Stimulated activated CD4-positive, alpha-beta T cell treated with anti-CD3 and anti-CD28 coated beads, Interleukin-1b, Interleukin-23, amount 100 ng/mL, for 48 hours (primary cell): Measurements from ENCODE around the gene IRX2.

Source experiments
- DNase-seq: peaks from one replicate; pipeline ENCODE4 v3.0.0-alpha.2; 2020

IRX2 gene

DNA sequence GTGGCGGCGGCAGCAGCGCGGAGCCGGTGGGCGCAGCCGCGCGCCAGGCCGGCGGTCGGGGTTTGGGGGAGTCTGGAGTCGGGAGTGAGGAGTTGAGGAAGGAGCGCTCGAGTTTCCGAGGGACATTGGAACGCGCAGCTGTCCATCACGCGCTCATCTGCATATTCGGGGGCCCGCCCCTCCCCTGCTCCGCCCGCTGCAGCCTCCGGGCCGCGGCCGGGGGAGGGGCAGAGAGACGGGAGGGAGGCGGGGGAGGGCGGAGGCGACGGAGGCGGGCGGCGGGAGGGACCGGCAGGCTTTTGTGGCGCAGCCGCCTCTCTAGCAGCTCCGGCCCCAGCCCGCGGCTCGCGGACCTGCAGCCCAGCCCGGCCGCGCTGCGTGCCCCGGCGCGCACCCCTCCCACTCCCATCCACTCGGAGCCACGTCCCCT, at the start of gene IRX2:
Gene IRX2, minus strand, starts transcription at position 86 of the 430 bp plus-strand sequence. CDS start 264 bp downstream, outside the sequence.
- no peak for DNase-seq

DNA sequence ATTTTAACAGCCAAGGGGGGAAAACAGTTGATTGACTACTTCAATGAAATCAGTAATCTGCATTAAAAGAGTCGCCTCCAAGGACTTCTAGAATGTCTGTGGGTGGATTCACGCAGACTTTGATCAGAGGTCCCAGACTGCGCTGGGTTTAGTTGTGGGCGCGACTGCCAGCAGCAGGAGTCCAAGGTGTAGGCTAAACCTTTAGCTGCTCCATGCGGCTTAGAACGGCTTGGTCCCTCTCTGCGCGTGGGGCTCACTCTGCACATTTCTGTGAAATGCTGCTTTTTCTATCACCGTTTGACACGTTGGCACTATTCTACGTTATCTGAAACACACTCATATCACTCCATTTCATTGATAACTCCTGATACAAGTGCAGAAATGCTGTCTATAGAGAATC, 48.6 kb upstream of the IRX2 start:
- DNase-seq, result no peak

DNA sequence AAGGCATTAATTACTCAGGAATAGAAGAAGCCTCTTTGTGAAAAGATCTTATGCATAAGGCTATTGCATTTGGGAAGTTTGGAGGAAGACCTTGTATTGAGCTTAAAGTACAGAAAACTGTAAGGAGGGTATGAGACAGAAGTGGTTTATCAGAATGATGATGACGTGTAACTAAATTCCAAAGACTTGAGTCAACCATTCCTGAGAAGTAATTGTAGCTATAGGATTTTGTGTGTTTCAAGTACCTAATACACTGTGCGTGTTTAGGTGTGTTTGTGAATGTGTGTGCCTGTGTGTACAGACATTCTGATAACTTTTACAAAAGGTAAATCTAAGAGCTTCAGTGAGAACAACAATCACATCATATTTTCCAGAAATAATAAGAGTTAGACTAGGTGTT, 46.5 kb upstream of the IRX2 start:
- DNase-seq, result no peak

DNA sequence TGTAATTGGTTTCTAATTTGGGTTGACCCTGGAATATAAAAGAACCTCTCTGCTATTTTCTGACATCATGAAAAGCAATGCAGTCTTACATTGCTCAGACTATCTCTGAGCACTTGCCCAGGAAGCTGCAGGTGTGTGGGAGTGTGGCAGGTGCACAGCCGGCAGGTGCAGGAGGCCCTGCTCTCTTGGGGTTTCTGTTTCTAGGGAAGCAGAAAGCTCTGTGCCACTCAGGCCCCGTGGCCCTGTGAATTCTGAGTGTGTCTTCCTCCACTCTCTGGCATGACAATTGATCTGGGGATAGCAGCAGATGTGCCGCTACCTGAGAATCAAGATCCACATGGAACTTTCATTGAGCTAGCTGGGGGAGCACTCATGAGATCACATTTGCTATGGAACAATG, 45.7 kb upstream of the IRX2 start:
- DNase-seq, result no peak

DNA sequence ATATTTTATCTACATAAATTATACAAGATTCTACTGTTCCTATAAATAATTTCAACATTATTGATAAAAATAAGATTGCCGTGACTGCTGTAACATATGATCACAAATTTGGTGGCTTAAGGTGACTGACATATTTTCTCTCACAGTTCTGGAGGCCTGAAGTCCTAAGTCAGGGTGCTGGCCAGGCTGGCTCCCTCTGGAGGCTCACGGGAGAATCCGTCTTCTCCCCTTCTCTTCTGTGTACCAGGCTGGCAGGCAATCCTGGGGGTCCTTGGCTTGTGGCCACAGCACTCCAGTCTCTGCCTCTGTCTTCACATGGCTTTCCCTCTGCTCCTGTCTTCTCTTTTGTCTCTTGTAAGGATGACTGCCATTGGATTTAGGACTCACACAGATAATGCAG, 31.7 kb upstream of the IRX2 start:
- DNase-seq, result no peak

DNA sequence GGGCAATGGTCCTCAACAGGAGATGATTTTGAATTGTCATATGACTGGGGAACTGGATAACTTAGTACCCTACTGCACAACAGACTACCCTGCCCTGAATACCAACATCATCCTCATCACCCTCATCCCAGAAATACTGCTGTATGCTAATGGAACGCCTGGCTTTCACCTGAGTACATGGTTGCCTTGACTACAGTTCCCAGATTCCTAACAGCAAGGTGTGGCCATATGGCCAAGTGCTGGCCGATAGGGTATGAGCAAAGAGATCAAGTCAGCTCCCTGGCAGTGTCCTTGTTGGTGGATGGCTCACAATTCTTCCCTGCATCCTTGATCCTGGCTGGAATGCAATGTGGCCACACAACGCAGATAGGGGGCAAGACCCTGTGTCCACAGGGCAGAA, 31.2 kb upstream of the IRX2 start:
- no peak for DNase-seq

DNA sequence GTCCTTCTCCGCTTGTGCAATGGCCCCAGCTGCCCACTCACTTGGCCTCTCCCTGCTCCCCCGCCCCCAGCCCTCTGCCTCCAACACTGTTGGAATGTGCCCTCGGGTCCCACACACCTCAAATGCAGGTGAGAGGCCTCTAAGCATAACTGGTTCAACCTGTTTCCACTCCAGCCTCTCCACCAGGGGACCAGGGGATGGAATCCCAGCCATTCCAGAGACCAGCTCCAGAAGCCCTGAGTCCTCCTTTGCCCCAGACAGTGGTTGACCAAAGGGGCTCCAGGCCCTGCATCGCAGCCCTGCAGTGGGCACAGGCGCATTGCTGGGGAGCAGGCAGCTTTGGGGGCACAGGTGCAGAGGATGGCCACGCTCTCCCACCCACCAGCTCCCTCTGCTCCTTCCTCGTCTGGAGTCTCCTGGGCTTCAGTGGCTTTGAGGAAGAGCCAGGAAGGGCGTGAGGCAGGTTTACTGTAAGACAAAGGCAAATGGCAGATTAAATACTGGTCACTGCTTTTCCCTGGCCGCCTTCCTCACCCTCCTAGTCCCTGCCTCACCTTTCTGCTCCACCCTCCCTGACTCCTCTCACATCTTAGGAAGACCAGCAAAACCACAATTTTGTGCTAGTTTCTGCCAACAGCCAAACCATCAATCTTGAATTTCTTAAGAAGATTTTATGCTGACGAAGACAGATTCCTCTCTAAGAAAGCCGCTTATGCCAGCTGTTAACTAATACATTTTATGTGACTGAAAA, 29.1 kb upstream of the IRX2 start:
- no peak for DNase-seq

DNA sequence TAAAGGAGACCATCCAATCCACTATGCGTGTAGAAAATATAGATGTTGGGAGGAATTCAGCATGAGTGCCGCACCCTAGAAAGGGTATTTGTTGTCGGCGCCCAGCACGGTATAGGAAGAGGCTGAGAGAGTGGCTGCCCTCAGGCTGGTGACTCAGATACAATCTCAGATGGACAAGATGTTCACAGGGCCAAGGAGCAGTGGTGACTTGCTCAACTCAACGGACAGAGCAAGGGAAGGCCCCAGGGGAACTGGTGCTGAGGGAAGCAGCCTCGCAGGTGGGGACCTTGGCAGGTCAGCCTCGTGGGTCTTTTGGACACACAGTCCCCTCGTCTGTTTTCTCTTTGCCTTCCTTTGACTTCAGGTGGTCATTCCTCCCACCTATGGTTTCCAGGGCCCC, 28.0 kb upstream of the IRX2 start:
- DNase-seq, result no peak

DNA sequence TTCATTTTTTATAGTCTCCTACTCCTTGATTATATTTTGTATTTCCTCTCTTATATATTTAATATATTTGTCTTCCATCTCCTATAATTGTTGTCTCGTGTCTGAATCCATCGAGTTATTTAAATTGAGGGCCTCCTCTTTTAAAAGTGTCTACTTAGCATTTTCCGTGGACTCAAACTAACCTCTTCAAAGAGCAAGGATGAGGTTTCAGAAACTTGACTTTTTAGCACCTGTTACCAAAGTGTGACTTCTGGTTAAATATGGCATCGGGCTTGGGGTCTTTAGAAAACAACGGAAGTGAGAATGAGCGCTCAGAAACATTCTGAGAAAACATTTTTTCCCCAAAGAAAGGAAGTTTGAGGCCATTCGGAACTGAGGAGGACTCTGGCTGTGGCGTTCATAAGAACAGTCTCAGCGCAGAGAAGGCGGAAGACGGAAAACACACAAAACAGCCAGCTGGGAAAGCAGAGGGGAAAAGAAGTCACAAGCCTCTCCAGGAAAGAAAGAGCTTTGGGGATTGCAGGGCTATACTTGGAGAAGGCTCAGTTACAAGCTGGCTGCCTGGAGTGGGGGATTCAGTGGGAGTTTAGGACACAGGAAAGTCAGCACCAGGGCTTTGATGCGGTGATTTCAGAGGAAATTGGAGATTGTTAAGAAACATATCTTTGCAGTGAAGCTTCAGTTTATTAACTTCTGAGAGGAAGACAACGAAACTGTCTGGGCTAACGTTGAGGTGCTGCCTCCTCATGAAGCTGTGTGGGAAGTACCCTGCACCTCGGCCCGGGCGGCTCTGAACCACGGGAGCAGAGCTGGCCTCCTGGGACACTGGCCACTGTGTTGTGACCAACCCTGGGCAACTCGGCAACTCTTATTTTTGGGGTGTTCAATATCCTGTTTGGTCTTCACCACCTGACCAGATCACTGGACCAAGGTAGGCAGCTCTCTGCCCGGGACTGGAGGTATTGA, 25.1 kb upstream of the IRX2 start:
- no peak for DNase-seq

DNA sequence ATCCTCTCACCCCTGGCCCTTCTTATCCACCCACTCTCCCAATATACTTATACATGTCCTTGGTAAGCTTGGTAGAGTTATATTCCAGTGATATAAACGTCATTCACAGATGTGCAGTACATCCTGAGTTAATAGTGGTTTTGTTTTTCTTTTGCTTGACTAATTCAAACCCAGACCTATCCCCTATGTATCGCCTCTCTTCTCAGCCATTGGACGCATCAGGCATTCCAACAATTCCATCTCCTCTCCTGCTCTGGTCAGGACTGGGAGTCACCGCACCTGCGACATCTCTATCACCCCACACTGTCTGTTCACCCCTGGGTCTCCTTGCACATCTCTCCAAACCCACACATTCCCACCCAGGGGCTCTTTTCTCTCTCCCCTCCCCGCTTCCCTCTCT, 21.9 kb upstream of the IRX2 start:
- no peak for DNase-seq

DNA sequence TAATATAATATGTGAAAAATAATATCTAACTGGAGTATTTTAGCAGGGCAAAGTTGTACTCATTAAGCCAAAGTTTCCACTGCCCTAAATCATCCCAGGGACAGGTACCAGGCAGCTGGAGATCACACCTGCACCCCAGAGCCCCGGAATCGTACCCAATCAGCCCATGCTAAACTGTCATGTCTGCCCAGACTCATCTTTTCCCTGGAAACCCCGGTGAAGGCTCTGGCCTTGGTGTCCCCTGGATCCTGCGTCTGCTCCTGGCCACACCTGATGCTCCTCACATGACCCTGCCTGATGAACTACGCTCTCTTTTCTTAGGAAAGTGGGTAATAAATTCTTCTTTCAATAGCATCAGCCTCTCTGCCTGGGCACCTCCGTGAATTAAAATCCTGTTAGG, 15.6 kb upstream of the IRX2 start:
- DNase-seq, result no peak

DNA sequence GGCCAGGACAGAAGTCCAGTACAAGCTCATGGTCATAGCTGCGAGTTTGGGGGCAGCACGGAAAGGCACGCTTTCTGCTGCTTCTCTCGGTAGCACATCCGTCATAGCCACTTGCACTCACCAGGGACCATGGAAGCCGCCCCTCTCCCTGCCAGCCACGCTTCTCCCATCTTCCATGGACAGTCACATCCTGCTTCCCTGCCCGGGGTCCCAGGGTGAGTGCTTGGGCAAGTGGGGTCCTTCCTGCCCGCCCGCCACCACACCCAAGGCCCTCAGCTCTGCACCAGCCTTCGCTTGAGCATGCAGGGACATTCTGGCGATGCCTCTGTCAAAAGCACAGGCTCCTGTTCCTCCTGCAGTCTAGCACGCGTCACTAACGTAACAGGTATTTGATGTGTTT, 13.1 kb upstream of the IRX2 start:
- no peak for DNase-seq

DNA sequence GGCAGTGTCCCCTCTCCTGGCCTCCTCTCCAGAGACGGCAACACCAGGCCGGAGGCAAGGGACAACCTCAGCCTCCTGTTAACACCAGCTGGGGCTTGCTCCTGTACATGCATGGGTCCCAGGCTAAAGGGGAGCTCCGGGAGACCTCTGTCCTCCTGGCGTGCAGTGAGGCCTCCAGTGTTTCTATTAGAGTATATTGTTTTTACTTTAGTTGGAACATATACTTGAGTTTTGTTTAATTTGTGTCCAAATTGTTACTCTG, 12.0 kb upstream of the IRX2 start:
- DNase-seq, result no peak

DNA sequence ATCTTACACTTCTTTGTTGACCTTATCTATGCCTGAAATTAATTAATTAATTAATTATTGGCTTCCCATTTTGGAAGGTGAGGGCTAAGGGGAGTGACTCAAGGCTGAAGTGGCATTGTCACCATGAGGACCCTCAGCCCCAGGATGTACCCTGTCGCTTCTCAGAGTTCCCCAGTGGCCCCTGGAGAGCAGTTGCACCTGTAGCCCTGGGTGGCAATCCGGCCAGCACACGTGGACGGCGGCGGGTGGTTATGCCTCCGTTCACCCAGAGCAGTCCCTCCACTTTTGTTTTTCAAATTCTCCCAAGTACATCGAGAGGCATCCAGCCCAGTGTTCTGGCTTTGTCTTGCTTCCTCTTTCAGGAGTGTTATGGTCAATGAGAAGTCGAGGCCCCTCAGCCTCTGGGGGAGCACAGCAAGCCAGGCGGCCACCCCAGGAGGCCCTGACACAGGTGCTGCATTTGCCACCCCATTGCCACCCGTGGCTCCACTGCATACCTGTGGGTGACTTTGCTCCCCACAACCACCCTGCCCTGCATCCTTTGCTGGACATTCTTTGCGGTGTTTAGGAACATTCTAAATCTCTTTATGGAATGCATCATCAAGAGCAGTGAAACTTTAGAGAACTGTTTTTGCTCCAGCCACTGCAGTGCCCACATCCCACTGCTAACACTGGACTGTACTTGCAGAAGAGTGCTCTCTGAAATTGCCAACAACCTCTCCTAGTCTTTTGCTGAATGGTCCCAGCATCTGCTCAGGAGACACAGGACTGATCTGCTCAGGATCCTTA, 11.5 kb upstream of the IRX2 start:
- DNase-seq, result no peak

DNA sequence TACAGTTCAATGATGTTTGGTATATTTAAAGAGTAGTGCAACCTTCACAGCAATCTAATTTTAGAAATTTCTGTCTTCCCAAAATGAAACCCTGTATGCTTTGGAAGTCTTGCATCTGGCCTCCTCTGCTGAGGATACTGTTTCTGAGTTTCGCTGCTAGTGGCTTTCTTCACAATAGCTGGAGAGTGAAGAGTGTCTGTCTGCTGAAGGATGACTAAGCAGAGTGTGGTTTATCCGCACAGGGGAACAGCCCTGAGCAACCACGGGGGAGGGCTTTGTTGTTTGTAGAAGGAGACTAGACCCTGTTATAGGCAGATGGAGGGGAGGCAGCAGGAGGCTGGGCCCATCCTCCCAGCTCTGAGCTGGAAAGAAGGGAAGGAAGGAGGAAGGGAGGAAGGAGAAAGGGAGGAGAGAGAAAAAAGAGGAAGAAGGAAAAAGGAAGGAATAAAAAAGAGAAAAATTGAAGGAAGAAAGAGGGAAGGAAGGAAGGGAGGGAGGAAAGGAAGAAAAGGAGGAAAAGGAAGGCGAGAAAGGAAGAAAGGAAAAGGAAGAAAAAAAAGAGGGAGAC, 10.5 kb upstream of the IRX2 start:
- no peak for DNase-seq

DNA sequence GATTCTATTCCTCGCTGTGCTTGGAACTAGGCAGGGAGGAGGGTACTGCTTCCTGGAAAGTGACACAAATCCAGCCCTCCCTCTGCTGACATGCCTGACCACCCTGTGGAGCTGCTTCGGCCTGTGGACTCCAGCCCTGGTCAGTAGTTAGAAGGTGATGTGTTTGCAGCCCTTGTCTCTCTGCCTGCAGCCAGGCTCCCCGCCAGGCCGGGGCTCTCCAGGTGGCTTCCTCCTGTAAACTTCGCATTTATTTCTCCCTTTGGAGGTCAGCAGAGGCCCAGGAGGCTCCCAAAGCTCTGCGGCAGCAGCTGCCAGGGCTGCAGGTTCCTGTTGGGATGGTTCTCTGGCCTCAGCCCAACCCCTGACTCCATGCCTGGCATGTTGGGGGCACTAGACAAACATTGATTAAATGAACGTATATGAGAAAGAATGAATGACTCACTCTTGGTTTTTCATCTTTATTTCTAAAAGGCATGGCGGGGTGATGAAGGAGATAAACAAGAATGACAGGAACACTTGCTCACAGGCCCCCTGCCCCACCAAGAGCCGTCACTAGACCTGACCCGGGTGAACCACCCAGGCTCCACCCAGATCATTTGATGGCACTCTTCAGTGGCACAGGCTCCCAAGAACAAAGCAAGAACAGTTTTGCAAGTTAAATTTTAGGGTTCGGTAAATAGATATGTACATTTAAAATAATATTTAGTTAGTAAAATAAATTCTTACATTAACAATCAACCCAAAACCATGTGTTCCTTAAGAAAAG, 8.4 kb upstream of the IRX2 start:
- no peak for DNase-seq

DNA sequence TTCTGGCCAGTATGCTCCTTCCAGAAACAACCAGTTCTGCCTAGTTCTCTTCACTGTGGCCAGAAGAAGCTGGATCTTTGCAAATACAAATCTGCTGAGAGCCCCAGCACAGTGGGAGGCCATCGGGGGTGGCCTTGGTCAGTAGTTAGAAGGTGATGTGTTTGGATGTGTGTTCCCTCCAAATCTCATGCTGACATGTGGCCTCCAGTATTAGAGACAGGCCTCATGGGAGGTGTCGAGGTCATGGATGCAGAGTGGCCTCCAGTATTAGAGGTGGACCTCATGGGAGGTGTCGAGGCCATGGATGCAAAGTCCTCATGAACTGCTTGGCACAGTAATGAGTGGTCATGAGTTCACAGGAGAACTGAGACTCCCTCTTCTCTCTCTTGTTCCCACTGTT, 7.6 kb upstream of the IRX2 start:
- DNase-seq, result no peak

DNA sequence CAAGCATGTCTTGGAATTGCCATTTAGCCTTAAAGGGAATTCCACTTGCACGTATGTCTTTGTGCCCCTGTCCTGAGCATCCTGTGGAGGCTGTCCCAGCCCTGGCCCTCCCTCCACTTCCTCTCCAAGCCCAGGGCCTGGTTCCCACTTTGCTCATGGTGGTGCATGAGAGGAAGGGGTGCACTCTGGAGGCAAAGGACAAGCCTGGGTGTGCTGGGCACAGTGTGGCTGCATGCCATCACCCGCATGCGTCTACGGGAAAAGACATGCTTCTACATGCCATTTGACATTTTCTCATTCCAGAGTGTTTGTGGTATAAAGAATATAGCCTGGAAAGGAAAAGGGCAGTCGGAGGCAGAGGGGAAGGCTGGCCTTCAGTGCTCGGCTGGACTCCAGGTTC, 7.2 kb upstream of the IRX2 start:
- no peak for DNase-seq

DNA sequence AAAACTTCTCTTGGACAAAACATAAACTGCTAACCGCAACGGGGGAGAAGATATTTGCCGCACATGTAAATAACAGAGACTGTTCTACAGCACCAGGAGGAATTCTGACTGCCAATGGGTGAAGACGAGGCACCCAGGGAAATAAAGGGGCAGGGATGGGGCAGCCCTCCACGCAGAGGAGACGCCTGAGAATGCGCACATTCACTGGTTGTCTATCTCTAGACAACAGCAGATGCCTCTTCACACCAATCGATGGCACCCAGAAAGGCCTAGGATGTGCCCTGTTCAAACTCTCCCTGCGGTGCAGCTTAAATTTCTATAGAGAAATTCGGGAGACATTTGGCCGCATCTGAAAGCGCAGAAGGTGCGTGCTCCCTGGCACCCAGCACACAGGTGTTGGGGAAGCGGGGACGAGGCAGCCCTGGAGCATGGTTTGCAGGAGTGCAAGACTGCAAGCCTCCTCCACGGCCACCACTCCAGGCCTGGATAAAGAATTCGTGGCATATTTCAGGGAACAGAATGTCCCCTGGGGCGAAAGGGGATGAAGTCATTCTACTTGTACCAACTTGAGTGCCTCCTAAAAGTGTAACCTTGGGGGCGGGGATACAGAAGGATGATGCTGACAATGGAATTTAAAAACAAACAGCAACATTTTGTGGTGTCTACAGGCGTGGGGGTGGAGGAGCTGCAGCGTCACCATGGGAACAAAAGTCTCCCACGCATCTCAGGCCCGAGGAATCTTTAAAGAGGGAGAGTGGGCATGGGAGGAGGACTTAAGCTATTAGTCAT, 6.3 kb upstream of the IRX2 start:
- no peak for DNase-seq

DNA sequence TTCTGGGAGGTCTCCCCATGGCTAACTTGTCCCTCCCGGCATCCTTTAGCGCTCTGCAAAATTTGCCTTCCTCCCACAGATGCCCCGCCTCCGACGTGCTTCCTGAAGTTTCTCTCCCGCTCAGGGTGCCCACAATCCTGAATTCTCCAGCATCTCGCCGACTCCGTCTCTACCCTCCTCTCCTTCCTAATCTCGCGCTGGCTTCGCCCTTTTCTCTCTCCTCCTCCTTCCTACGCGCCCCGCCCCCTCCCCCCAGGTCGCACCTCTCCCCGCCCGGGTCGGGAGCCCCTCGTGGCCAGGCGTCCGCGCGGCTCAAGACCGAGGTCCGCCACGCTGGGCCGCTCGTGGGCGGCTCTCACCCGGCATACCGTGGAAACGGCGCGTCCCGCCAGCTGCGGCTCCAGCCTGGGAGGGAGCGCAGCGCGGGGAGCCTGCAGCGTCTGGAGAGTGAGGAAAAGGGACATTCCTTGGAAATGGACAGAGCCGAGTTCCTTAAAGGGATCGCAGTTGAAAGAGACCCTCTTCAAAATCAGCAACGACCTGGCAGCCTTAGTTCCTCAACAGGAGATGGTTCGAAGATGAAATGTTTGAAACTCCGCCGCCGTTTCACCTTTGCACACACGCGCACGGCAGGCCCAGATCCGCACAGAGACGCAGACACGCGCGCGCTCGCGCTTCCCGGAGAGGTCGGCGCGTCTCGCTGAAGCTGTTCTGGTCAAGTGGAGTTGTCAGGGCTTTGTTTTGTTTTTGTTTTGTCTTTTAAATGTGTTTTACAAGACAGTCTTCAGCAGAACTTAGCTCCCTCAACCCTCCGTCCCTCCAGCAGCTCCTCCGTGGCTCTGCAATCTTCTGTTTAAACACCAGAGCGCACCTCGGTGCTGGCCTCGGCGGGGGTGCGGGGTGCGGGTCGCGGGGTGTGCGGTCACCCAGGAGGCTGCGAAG, 5.0 kb upstream of the IRX2 start:
- no peak for DNase-seq
